Endothelial cell of umbilical vein (primary cell): ENCODE measurements around the gene FOXA1. TPM values are rescaled to one million over a fixed set of nuclear protein-coding genes. Genes with fewer than 3 reads are reported as not detected.

Experiments
- BruUV-seq: library from RNA; stranded (reverse); fragments of 400-500 nt; replicated peaks from 2 replicates; lab custom pipeline; 2021; lab: Mats Ljungman, UMichigan
- CTCF ChIA-PET: fragments of 300-600, 350-600 bp; sonication (Branson Sonifier 250); formaldehyde crosslinking; loops from one replicate; lab custom pipeline; 2021; ENCODE audit warnings: antibody characterized with exemption, inconsistent platforms; lab: Charles Lee
- POLR2A ChIA-PET: fragments of 300-600, 350-600 bp; sonication (Branson Sonifier 250); formaldehyde crosslinking; loops from one replicate; lab custom pipeline; 2021; ENCODE audit warnings: antibody characterized with exemption, inconsistent platforms; lab: Charles Lee
- DNase-seq: peaks from one replicate; pipeline ENCODE4 v3.0.0-alpha.2; 2011; ENCODE audit warnings: low read depth, low spot score
- FAIRE-seq: peaks from 2 replicates; lab custom pipeline; 2011; peaks lifted over from hg19 to GRCh38; lab: Jason Lieb, UNC
- H2AFZ ChIP-seq: 2 replicates; pipeline ENCODE4 v1.6.0; 2012; ENCODE audit warnings: low read depth, low read length, control low read depth, inconsistent platforms
- H3K27ac ChIP-seq: 2 replicates; pipeline ENCODE4 v1.5.1; 2011; ENCODE audit warnings: low read depth, mild to moderate bottlenecking, control low read depth, low read length, moderate library complexity; ENCODE audit not compliant: insufficient read depth
- H3K27me3 ChIP-seq, 2 experiments: 2 replicates each; pipeline versions ENCODE4 v1.6.0 to v1.6.1; 2011; ENCODE audit warnings: low read length in 2 of 2, mixed read lengths in 1 of 2; ENCODE audit not compliant: control insufficient read depth in 2 of 2, insufficient read depth in 2 of 2
- H3K36me3 ChIP-seq, 2 experiments: 2 replicates in 1 of 2; 3 replicates in 1 of 2; pipeline ENCODE4 v1.5.1; 2011; ENCODE audit warnings: low read length in 2 of 2, mild to moderate bottlenecking in 1 of 2, moderate library complexity in 1 of 2; ENCODE audit not compliant: control insufficient read depth in 2 of 2, insufficient read depth in 2 of 2; ENCODE audit errors: extremely low read depth in 1 of 2
- H3K4me1 ChIP-seq: 3 replicates; pipeline ENCODE4 v1.5.1; 2011; ENCODE audit warnings: mild to moderate bottlenecking, low read length; ENCODE audit not compliant: control insufficient read depth, insufficient read depth; ENCODE audit errors: extremely low read depth
- H3K4me2 ChIP-seq: 2 replicates; pipeline ENCODE4 v1.6.1; 2011; ENCODE audit warnings: low read length, control low read depth, mixed read lengths; ENCODE audit not compliant: insufficient read depth
- H3K4me3 ChIP-seq, 3 experiments: fragments of 200-600 bp in 1 of 3; sonication (generic), shearing (Covaris generic) in 1 of 3; replicated peaks in 1 of 3; 2 replicates each; pipeline ENCODE4 v1.5.1; 2011 to 2016; ENCODE audit warnings: control low read depth in 3 of 3, low read length in 3 of 3, mild to moderate bottlenecking in 2 of 3, inconsistent platforms in 1 of 3, low read depth in 1 of 3, moderate library complexity in 1 of 3; ENCODE audit not compliant: insufficient read depth in 1 of 3
- H3K79me2 ChIP-seq: 2 replicates; pipeline ENCODE4 v1.6.0; 2012; ENCODE audit warnings: low read length, inconsistent platforms; ENCODE audit not compliant: control insufficient read depth, insufficient read depth
- H3K9ac ChIP-seq: replicated peaks from 2 replicates; pipeline ENCODE3; 2011; ENCODE audit warnings: low read length, control low read depth; ENCODE audit not compliant: insufficient read depth; ENCODE audit errors: extremely low read depth
- H3K9me1 ChIP-seq: replicated peaks from 3 replicates; pipeline ENCODE4 v1.6.0; 2011; ENCODE audit warnings: mild to moderate bottlenecking, low read length; ENCODE audit not compliant: control insufficient read depth, insufficient read depth; ENCODE audit errors: extremely low read depth
- H3K9me3 ChIP-seq: replicated peaks from 2 replicates; pipeline ENCODE4 v1.5.1; 2012; ENCODE audit warnings: low read length, inconsistent platforms; ENCODE audit not compliant: control insufficient read depth, insufficient read depth
- H4K20me1 ChIP-seq: replicated peaks from 2 replicates; pipeline ENCODE3; 2011; ENCODE audit warnings: mild to moderate bottlenecking, low read length; ENCODE audit not compliant: control insufficient read depth, insufficient read depth; ENCODE audit errors: extremely low read depth
- EZH2 ChIP-seq: IDR thresholded peaks from 2 replicates; pipeline ENCODE4 v1.6.1; 2012; ENCODE audit warnings: borderline replicate concordance, low read depth, mild to moderate bottlenecking, moderate library complexity, low read length, inconsistent platforms; ENCODE audit not compliant: severe bottlenecking
- FOS ChIP-seq: IDR thresholded peaks from 2 replicates; pipeline ENCODE4 v1.6.1; 2011; ENCODE audit warnings: mild to moderate bottlenecking, low read length, moderate library complexity, borderline replicate concordance; ENCODE audit not compliant: insufficient read depth
- GATA2 ChIP-seq: IDR thresholded peaks from 2 replicates; pipeline ENCODE4 v1.7.0; 2011; ENCODE audit warnings: low read depth, mild to moderate bottlenecking, moderate library complexity, mixed read lengths, low read length; ENCODE audit not compliant: insufficient read length, insufficient read depth
- JUN ChIP-seq: IDR thresholded peaks from 2 replicates; pipeline ENCODE4 v1.6.1; 2011; ENCODE audit warnings: borderline replicate concordance, low read depth; ENCODE audit not compliant: insufficient read length, insufficient read depth
- MYC ChIP-seq: IDR thresholded peaks from one replicate; pipeline ENCODE4 v1.6.1; 2011; ENCODE audit warnings: mild to moderate bottlenecking, low read depth, low read length
- POLR2A ChIP-seq: IDR thresholded peaks from 2 replicates; pipeline ENCODE4 v1.6.1; 2012; ENCODE audit warnings: low read depth, mild to moderate bottlenecking, control low read depth, low read length
- POLR2AphosphoS5 ChIP-seq: IDR thresholded peaks from 2 replicates; pipeline ENCODE4 v1.6.1; 2012; ENCODE audit warnings: low read depth, mild to moderate bottlenecking, control low read depth, low read length, moderate library complexity; ENCODE audit not compliant: insufficient read depth
- dilution Hi-C: fragments of 300-500 bp; cut with MboI; formaldehyde crosslinking; loops from one replicate; pipeline ENCODE4 v1.15.0; 2019; ENCODE audit warnings: low sequenced_read_pairs; ENCODE audit not compliant: extremely low pct_ligation_motif_present
- intact Hi-C: fragments of 100-400 bp; cut with micrococcal nuclease; formaldehyde crosslinking; loops from one replicate; pipeline ENCODE4 v1.10.0; 2022
- polyA plus RNA-seq, 4 experiments: library from polyadenylated mRNA; depleted of rRNA in 3 of 4; stranded (reverse) in 3 of 4; unstranded in 1 of 4; fragments of >200 nt; gene quantifications; 2 replicates each; pipeline versions ENCODE4 v1.2.1 to v1.2.3, GENCODE V29; 2011 to 2012; ENCODE audit warnings: missing spikeins in 1 of 4
- total RNA-seq: library from RNA; stranded (reverse); gene quantifications from 2 replicates; pipeline ENCODE4 v1.2.3, GENCODE V29; 2021
- TF ChIP-seq, protein P1 (sequence below), 2 donors: IDR thresholded peaks; 1 replicate in 1 of 2; 2 replicates in 1 of 2; pipeline ENCODE4 v1.5.1; 2011; ENCODE audit warnings: low read length in 2 of 2, mild to moderate bottlenecking in 2 of 2, moderate library complexity in 2 of 2, control low read depth in 1 of 2, inconsistent platforms in 1 of 2, low read depth in 1 of 2; ENCODE audit not compliant: insufficient read depth in 1 of 2; ENCODE audit errors: extremely low read depth in 1 of 2
- TF ChIP-seq, protein P2 (sequence below): IDR thresholded peaks from 2 replicates; pipeline ENCODE4 v1.6.1; 2011; ENCODE audit not compliant: insufficient read depth, insufficient read length

Gene FOXA1
- total and polyA plus RNA-seq, 2 donors (not counting 3 experiments of a cell fraction or from before 2014, with no cell fraction given), result 0.06 TPM; not detected in 1

DNA sequence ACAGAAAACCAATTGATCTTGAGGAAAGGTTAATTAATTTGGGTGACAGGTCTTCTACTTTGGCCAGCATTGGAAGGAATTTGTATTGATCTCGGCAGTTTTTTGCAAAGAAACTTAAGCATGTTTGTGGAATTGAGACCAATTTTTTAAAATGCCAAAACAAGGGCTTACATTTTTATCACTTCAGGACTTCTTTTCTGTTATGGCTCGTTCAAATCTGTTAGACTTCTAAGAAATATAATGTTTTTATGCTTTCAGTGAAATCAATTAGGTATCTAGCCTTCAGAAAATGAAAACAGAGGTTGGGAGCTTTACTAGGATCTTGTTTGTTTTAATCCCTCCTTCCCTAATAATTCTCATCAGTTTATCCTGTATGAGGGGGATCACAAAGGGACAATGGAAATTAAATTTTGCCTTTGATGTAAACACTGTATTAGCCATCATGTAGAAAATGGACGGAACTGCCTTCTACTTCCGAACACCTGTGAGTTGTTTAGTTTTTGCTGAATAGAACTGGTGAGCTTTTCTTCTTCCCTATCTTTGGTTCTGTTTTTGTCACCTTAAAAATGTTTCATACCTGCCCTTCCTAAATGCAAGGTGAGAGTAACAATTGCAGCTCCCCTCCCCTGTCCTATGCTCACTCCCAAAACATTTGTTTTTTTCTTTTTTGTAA is 7.8 kb downstream of the FOXA1 start:
- ChIA-PET POLR2A (no interaction called here), CTCF (interaction anchor here (1.0 to 2.5 kb wide), 3 partner anchors 11 to 21 kb away, joined by 3 to 11 read pairs (median 3); no protein-coding TSS in a partner anchor)
- TF ChIP-seq POLR2AphosphoS5, result no peak
- no peak for TF ChIP-seq EZH2
- BruUV-seq, result no TSS peak
- DNase-seq (peak; percentile 55), FAIRE-seq (no peak)
- intact Hi-C loops, result no loop called here
- no peaks in the 10 kb centered on the region for H3K9me1 ChIP-seq
- no peaks in the 10 kb centered on the region for H3K36me3 ChIP-seq
- H3K9ac ChIP-seq, result no peak overlapping the region
- no peak overlapping the region for H3K4me2 ChIP-seq
- no peak overlapping the region for H3K27ac ChIP-seq
- H3K4me1 ChIP-seq, result peaks cover 14% of the 10 kb centered on the region
- no peak overlapping the region for H3K4me3 ChIP-seq
- dilution Hi-C loops, result no loop called here
- no peaks in the 10 kb centered on the region for H3K9me3 ChIP-seq
- H2AFZ ChIP-seq, result no peak overlapping the region
- H4K20me1 ChIP-seq, result peaks cover 6% of the 10 kb centered on the region
- H3K79me2 ChIP-seq, result no peaks in the 10 kb centered on the region
- peaks cover 75 to 97% of the 10 kb centered on the region in 2 experiments for H3K27me3 ChIP-seq

DNA sequence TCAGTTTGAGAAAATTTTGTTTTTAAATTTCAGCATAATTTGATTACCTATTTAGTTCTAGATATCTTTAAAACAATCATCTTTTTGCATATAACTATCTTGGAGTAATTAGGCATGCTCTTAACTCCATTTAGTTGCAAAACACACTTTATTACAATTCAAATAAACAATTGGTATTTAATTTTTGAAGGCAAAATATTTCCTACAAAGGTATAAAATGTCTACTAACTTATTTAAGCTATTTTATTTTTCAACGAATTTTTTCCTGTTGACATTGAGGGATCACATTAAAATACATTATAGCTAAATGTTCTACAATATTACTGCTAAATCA is 8.3 kb downstream of the FOXA1 start:
- Histone ChIP-seq H3K9me3 (no peaks in the 10 kb centered on the region), H3K4me2 (no peak overlapping the region), H3K27ac (no peak overlapping the region), H3K36me3 (no peaks in the 10 kb centered on the region), H3K79me2 (no peaks in the 10 kb centered on the region), H3K9me1 (no peaks in the 10 kb centered on the region), H4K20me1 (peaks cover 6% of the 10 kb centered on the region), H3K4me3 (no peak overlapping the region), H3K27me3 (peaks cover 70 to 92% of the 10 kb centered on the region in 2 experiments), H3K9ac (no peak overlapping the region), H3K4me1 (peaks cover 14% of the 10 kb centered on the region), H2AFZ (no peak overlapping the region)
- FAIRE-seq (no peak), DNase-seq (no peak)
- ChIA-PET CTCF (interaction anchor here (1.0 to 2.5 kb wide), 3 partner anchors 11 to 20 kb away, joined by 3 to 11 read pairs (median 3); no protein-coding TSS in a partner anchor), POLR2A (no interaction called here)
- intact Hi-C loops, result no loop called here
- BruUV-seq, result no TSS peak
- TF ChIP-seq MYC (no peak), POLR2AphosphoS5 (no peak), JUN (no peak), POLR2A (no peak), FOS (no peak), EZH2 (no peak), GATA2 (no peak)
- TF ChIP-seq, protein P1, sequence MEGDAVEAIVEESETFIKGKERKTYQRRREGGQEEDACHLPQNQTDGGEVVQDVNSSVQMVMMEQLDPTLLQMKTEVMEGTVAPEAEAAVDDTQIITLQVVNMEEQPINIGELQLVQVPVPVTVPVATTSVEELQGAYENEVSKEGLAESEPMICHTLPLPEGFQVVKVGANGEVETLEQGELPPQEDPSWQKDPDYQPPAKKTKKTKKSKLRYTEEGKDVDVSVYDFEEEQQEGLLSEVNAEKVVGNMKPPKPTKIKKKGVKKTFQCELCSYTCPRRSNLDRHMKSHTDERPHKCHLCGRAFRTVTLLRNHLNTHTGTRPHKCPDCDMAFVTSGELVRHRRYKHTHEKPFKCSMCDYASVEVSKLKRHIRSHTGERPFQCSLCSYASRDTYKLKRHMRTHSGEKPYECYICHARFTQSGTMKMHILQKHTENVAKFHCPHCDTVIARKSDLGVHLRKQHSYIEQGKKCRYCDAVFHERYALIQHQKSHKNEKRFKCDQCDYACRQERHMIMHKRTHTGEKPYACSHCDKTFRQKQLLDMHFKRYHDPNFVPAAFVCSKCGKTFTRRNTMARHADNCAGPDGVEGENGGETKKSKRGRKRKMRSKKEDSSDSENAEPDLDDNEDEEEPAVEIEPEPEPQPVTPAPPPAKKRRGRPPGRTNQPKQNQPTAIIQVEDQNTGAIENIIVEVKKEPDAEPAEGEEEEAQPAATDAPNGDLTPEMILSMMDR (IDR thresholded peaks at IDR 0.05; ENCODE audit: extremely low read depth in 1 of 2, insufficient read depth in 1 of 2, low read depth in 1 of 2, low read length in 2 of 2), result no peak
- TF ChIP-seq, protein P2, sequence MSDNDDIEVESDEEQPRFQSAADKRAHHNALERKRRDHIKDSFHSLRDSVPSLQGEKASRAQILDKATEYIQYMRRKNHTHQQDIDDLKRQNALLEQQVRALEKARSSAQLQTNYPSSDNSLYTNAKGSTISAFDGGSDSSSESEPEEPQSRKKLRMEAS, result no peak
- dilution Hi-C loops, result no loop called here
